SK-MEL-5 (cell line): Measurements from ENCODE around the gene SORT1. TPM values are rescaled to one million over a fixed set of nuclear protein-coding genes. Genes with fewer than 3 reads are reported as not detected.
"Not testable (repeated sequence)": the region's sequence is repeated elsewhere in the genome, so short reads cannot be mapped to it uniquely, and the experiment has no call there.

Experiments used
- DNase-seq: peaks from one replicate; pipeline ENCODE4 v3.0.0-alpha.2; 2016; ENCODE audit warnings: low read depth, low spot score
- in situ Hi-C: cut with HindIII; loops from 2 replicates; pipeline ENCODE4 v1.10.0; 2016; ENCODE audit warnings: low sequenced_read_pairs, high pct_unique_total_duplicates, low pct_unique_long_range_greater_than_20kb
- total RNA-seq: library from RNA; depleted of rRNA; stranded (reverse); fragments of >200 nt; shearing (Covaris generic); gene quantifications from 2 replicates; pipeline ENCODE4 v1.2.3, GENCODE V29; 2014

SORT1 gene
- total RNA-seq, 1 experiment from 2014 or later, result 23.7 TPM

GRCh38 chr1:109316506-109316905, 81.2 kb downstream of the SORT1 start:
- in situ Hi-C loops, result no loop called here
- DNase-seq, result no peak

GRCh38 chr1:109315288-109315687, 82.4 kb downstream of the SORT1 start:
- in situ Hi-C loops, result no loop called here

GRCh38 chr1:109314795-109315194, 82.9 kb downstream of the SORT1 start:
- DNase-seq, result no peak
- in situ Hi-C loops, result no loop called here

More at GRCh38 chr1:109315288-109315687, 82.4 kb downstream of the SORT1 start:
- DNase-seq, result no peak

DNA sequence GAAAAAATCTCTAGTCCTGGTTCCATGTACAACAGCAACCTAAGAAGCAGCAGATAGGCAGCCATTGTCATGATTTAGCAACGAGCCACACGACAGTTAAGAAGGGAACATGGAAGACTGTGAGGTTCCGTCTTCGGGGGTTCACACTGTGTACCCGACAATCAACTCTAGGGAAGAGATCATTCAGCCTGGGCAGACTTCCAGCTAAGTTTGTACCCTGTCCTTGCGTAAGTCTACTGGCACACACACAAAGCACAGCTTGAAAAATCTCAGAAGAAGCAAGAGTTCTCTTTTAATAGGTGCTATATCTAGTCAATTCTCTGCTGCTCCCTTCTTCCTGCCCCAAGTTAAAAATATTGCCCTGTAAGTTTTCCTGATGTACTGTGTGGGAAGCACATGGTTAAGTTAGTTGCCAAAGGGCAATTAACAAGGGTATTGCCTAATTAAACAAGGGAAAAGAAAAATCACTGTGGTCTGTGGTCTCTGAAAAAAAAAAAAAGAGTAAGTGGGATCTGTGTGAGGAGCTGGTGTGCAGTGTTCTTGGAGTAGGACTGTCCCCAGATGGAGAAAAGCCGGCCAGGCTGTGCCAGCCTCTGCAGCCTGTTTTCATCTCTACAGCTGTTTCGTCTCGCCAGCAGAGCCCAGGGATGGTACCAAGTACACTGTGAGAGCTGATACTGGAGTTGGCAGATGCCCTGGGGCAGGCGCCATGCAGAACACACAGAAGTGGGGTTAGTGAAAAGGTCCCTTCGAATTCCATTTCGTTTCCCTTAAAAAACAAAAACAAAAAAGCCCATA, 84.5 kb downstream of the SORT1 start:
- in situ Hi-C loops, result no loop called here
- DNase-seq, result no peak

DNA sequence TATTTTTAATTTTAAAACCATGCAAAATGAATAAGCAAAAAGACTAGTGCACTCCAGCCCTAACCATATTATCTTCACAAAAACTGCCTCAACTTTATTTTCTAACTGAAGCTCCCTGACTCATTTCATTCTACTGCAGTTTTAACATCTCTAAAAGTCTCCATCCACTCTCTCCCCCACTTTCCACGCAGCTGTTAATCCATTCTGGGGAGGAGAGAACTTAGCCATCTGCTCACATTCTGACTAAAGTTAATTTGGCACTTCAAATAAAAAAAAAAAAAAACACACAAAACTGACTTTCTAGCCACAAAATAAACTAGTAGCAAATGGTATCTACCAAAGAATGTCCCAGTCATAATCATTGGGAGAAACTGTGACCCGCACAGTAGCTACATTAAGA, 85.5 kb downstream of the SORT1 start:
- in situ Hi-C loops, result no loop called here
- DNase-seq, result no peak

DNA sequence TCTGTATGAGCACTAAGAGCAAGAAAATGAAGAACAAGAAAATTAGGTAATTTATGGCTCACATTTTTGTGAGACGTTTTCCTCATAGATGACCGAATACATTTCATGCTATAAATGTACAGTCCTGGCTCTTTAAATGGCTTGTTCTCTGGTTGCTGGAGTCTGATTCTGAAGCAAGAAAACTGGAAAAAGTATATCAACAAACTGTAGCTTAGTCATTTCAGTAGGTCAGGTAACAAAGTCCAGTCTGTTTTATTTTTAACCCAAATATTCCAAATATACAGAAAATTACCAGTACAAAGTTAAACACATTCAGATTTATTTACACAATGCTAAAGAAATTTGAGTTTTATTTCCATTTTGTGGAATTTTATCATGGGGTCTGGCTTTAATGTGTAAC, 88.4 kb downstream of the SORT1 start:
- in situ Hi-C loops, result no loop called here
- DNase-seq, result no peak

DNA sequence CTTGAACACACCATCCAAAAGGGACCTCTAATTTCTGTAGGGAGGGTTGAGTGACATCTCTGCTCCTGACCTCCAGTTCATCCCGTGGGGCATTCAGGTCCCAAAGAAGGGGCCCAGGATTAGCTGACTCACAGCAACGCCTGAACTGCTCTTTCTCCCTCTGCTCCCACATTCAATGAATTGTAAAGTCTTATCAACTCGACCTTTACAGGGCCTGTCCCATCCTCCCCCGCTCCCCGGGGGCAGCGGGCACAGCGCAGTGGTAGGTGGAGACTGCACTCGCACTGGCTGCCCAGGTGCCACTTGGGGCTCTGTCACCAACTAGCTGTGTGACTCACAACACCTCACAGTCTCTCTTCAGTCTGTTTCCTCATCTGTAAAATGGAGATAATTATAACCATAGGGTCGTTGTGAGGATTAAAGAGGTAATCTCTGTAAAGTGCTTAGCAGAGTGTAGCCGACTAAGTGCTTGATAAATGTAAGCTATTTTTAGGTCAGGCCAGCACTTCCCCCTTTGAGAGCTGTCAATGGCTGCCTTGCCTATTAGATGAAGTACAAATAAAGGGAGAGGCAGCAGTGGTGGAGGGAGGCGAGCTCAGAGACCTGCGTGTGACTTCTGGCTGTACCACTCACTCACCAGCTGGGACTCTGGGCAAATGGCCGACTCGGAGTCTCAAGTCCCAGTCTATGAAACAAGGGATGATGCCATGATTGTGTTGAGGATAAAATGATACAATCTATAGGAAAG, 90.3 kb downstream of the SORT1 start:
- DNase-seq, result no peak
- in situ Hi-C loops, result no loop called here

DNA sequence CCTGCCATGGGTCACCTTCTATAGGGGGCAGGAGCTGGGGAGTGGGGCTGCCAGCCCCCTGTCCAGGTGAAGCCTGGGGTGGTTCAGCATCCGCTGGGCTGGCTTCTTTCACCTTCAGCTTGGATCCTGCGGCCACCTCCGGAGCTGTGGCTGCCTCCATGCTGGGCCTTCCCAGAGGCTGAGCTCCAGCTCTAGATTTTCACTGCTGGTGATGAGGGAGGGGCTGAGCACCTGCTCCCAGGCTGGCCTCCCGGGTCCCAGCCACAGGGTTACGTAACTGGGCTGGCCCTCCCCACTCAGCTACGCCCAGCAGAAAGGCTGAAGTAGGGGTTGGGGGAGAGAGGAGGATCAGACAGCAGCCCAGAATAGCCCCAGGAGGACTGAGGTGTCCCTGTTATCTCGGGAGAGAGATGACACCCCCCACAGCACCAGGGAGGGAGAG, 90.9 kb downstream of the SORT1 start, which contains the start of gene MYBPHL:
TSS of gene MYBPHL (minus strand) at position 180 of the 442 bp plus-strand sequence. CDS start at position 160, 20 bp downstream.
- DNase-seq, result no peak
- in situ Hi-C loops, result no loop called here

DNA sequence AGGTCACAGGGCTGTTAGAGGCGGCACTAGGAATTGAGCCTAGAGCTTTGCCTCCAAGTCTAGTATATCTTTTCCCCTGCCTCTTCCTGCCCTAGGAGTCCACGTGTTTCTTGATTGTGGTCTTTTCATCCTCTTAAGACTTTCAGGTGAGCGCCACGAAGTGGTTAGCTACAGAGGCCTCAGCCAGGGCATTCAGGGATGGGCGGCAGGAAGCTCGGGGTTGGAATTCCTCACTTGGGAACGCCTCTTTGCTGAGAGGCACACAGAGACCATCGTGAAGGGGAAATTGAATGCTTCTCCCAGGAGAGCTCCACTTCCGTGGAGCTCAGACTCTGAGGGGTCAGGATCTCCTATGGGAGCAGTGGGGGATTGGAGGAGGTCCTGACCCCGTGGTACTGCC, 91.7 kb downstream of the SORT1 start:
- in situ Hi-C loops, result not testable (repeated sequence)

DNA sequence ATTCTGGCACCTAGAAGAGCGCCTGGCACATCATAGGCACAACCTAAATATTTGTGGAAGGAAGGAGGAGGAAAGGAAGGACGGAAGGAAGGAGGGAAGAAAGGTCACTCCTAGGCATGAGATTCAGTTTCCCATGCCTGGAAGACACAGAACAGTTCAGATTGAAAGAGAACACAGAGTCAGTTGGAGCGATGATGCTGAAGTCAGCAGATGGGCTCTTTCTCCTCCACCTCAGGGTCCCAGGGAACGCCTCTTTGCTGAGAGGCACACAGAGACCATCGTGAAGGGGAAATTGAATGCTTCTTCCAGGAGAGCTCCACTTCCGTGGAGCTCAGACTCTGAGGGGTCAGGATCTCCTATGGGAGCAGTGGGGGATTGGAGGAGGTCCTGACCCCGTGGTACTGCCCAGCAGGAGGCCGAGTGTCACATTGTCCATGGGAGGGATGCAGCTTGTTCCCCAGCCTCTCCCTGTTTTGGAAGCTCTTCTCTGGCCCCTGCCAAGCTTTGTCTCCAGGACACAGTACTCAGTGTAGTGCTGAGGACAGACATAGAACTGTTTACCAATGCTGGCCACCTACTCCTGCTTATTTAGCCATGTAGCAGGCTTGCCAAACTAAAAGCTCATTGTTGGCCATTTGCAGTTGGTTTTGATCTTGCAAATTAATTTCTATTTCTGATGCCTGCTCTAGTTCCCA, 93.3 kb downstream of the SORT1 start:
- DNase-seq, result peak; percentile 20
- in situ Hi-C loops, result no loop called here

More for the DNA sequence above, 91.7 kb downstream of the SORT1 start:
- not testable (repeated sequence) for DNase-seq

GRCh38 chr1:109301874-109302273, 95.8 kb downstream of the SORT1 start:
- in situ Hi-C loops, result no loop called here
- no peak for DNase-seq

GRCh38 chr1:109300650-109301151, 97.0 kb downstream of the SORT1 start:
- in situ Hi-C loops, result no loop called here
- no peak for DNase-seq

- DNase-seq, result peak; percentile 90
- in situ Hi-C loops, result no loop called here
These were observed 98.0 kb downstream of the SORT1 start for GRCh38 chr1:109299558-109300343.

- in situ Hi-C loops, result no loop called here
- peak; percentile 35 for DNase-seq
These were observed 98.8 kb downstream of the SORT1 start for GRCh38 chr1:109298666-109299557.

DNA sequence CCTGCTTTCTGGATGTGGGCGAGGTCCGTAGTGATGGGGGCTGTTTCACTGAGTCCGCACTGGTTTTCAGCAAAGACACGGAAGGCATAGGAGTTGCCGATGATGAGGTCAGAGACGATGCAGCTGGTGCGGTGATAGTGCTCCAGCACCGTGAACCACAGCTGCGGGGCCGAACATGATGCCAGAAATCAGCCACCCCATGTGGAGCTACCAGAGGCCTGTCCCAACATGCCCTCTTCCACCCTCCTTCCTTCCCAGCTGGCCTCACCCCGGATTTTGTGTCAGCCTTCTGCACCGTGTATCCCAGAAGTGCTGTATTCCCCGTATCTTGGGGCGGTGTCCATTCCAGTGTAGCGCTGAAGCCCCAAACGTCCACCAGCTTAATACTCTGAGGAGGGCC, 100.9 kb downstream of the SORT1 start:
- in situ Hi-C loops, result no loop called here
- no peak for DNase-seq

DNA sequence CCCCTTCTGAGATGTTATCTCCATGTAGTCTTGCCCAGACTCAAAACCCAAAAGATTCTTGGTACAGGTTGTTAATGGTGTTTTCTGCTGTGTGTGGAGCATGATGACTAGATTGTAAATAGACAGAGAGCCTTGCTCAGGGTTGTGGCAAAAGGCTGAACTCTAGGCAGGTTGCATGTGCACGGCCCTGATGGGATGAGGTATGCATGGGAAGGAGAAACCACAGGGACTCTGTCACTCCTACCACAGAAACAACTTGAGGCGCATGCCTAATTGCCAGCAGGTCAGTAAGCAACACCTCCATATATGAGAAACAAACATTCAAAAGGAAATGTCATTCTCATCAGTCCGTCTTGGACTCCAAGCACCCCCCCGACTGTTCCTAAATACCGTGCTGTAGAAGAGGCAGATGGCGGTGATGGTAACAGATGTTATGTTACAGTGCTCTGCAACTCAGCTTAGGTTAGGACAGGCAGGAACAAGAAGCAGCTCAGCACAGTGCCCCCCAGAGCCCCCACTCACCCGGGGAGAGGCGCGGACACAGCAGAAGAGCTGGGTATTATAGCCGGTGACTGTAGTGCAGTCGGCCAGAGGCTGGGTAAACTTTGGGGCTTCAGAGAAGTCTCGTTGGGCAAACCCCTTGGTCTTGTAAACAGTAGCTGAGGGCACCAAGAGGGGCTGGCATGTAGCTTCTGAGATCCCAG, 101.9 kb downstream of the SORT1 start:
- in situ Hi-C loops, result no loop called here
- DNase-seq, result no peak
